KMS-11 (cell line): ENCODE results near the gene YEATS2.
"Not testable (repeated sequence)": the region's sequence is repeated elsewhere in the genome, so short reads cannot be mapped to it uniquely, and the experiment has no call there.

Source experiments
- H2AFZ ChIP-seq: fragments of 200-600 bp; sonication (generic); 2 replicates; pipeline ENCODE4 v1.6.1; 2016; ENCODE audit warnings: antibody characterized with exemption, mixed run types, low read depth
- H3K27ac ChIP-seq: fragments of 200-600 bp; sonication (generic); 2 replicates; pipeline ENCODE4 v1.6.1; 2016; ENCODE audit warnings: mild to moderate bottlenecking, mixed run types
- H3K27me3 ChIP-seq: fragments of 200-600 bp; sonication (generic); 2 replicates; pipeline ENCODE4 v1.6.1; 2017; ENCODE audit warnings: mild to moderate bottlenecking, low read depth, mixed run types, moderate library complexity; ENCODE audit not compliant: insufficient read depth
- H3K36me3 ChIP-seq: fragments of 200-600 bp; sonication (generic); 2 replicates; pipeline ENCODE4 v1.6.1; 2017; ENCODE audit warnings: mild to moderate bottlenecking, mixed run types; ENCODE audit not compliant: insufficient read depth
- H3K4me1 ChIP-seq: fragments of 200-600 bp; sonication (generic); 2 replicates; pipeline ENCODE4 v1.6.1; 2016; ENCODE audit warnings: mild to moderate bottlenecking, low read depth, mixed run types; ENCODE audit not compliant: poor library complexity, severe bottlenecking
- H3K4me2 ChIP-seq: fragments of 200-600 bp; sonication (generic); 2 replicates; pipeline ENCODE4 v1.7.0; 2016; ENCODE audit warnings: mild to moderate bottlenecking, mixed run types
- H3K4me3 ChIP-seq: fragments of 200-600 bp; sonication (generic); IDR thresholded peaks from 2 replicates; pipeline ENCODE4 v1.6.1; 2017; ENCODE audit warnings: low read depth, low read length, mixed read lengths; ENCODE audit not compliant: insufficient read depth
- H3K79me2 ChIP-seq: fragments of 200-600 bp; sonication (generic); 2 replicates; pipeline ENCODE4 v1.6.1; 2016; ENCODE audit warnings: low read depth, mixed run types; ENCODE audit not compliant: insufficient read depth
- H3K9ac ChIP-seq: fragments of 200-600 bp; sonication (generic); 2 replicates; pipeline ENCODE4 v1.6.1; 2016; ENCODE audit warnings: mild to moderate bottlenecking, mixed run types
- H4K20me1 ChIP-seq: fragments of 200-600 bp; sonication (generic); 2 replicates; pipeline ENCODE4 v1.6.1; 2016; ENCODE audit warnings: mild to moderate bottlenecking, mixed run types; ENCODE audit not compliant: insufficient read depth
- CTCF ChIP-seq: fragments of 200-600 bp; sonication (generic); conservative IDR thresholded peaks from 2 replicates; pipeline ENCODE4 v1.6.1; 2017; ENCODE audit warnings: low read depth, mild to moderate bottlenecking, antibody characterized with exemption, low read length, moderate library complexity, mixed read lengths

YEATS2 gene

DNA sequence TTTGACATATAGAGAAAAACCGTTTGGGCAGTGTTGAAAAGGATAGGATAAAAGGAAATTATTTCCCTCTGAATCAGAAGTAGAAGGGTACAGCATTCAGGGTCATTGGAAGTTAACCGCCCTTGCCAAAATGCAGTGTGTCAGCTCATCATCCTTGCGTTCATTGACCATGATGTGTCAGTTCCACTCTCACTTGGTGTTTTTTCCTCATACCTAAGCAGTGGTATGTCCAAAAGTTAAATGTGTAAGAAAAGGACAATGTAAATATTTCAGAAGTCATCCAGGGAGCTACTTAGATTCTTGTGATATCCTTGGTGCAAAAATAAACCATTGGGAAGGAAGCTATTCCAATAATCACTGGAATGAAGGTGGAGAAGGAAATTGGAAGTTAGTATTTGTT lies 77.0 kb downstream of the YEATS2 start:
- Histone ChIP-seq H3K36me3 (peaks cover 6% of the 10 kb centered on the region; the same call in 1 of the 2 replicates), H3K4me3 (no peak overlapping the region), H4K20me1 (no peaks in the 10 kb centered on the region), H3K27me3 (no peaks in the 10 kb centered on the region), H3K79me2 (no peaks in the 10 kb centered on the region), H3K4me1 (no peaks in the 10 kb centered on the region), H2AFZ (no peak overlapping the region), H3K9ac (no peak overlapping the region), H3K4me2 (no peak overlapping the region), H3K27ac (no peak overlapping the region)
- TF ChIP-seq CTCF, result no peak

DNA sequence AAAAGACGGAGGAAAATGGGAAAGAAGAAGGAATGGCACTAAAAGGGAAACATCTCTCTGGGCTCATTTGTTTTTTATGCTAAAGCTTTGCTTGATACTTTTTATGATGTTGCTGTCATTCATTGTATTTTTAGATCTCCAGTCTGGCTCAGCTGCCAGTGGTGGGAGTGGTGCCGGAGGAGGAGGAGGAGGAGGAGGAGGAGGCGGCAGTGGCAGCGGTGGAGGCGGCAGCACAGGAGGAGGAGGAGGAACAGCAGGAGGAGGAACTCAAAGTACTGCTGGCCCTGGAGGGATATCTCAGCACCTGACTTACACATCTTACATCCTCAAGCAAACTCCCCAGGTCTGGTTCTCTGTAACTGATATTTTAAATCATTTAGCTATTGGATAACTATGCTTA lies 78.2 kb downstream of the YEATS2 start:
- Histone ChIP-seq H3K36me3 (peaks cover 14% of the 10 kb centered on the region; the same call in 1 of the 2 replicates), H3K79me2 (no peaks in the 10 kb centered on the region), H3K4me3 (no peak overlapping the region), H2AFZ (no peak overlapping the region), H3K27me3 (no peaks in the 10 kb centered on the region), H3K4me2 (no peak overlapping the region), H3K27ac (no peak overlapping the region), H4K20me1 (no peaks in the 10 kb centered on the region), H3K4me1 (no peaks in the 10 kb centered on the region), H3K9ac (no peak overlapping the region)
- TF ChIP-seq CTCF, result no peak

DNA sequence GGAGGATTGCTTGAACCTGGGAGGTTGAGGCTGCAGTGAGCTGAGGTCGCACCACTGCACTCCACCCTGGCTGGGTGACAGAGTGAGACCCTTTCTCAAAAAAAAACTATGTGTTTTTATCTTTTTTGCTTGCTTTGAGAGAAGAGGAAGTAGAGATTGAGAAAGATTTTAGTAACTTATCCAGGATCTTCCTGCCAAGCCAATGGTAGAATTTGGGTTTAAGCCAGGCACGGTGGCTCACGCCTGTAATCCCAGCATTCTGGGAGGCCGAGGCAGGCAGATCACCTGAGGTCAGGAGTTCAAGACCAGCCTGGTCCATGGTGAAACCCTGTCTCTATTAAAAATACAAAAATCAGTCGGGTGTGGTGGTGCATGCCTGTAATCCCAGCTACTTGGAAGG lies 78.9 kb downstream of the YEATS2 start:
- H3K36me3 ChIP-seq, result peaks cover 15% of the 10 kb centered on the region; the same call in 1 of the 2 replicates
- H3K4me2 ChIP-seq, H3K9ac ChIP-seq: not testable (repeated sequence)

GRCh38 chr3:183777016-183777618 lies 79.5 kb downstream of the YEATS2 start:
- Histone ChIP-seq H3K79me2 (no peaks in the 10 kb centered on the region), H3K4me1 (no peaks in the 10 kb centered on the region), H2AFZ (no peak overlapping the region), H3K27me3 (no peaks in the 10 kb centered on the region), H3K9ac (no peak overlapping the region), H3K4me3 (no peak overlapping the region), H3K36me3 (peaks cover 15% of the 10 kb centered on the region; the same call in 1 of the 2 replicates), H3K27ac (no peak overlapping the region), H3K4me2 (no peak overlapping the region), H4K20me1 (no peaks in the 10 kb centered on the region)
- TF ChIP-seq CTCF, result no peak

More for the DNA sequence above, 78.9 kb downstream of the YEATS2 start:
- not testable (repeated sequence) for H3K79me2 ChIP-seq, H2AFZ ChIP-seq, H4K20me1 ChIP-seq, H3K27me3 ChIP-seq, H3K4me1 ChIP-seq, H3K27ac ChIP-seq, H3K4me3 ChIP-seq

DNA sequence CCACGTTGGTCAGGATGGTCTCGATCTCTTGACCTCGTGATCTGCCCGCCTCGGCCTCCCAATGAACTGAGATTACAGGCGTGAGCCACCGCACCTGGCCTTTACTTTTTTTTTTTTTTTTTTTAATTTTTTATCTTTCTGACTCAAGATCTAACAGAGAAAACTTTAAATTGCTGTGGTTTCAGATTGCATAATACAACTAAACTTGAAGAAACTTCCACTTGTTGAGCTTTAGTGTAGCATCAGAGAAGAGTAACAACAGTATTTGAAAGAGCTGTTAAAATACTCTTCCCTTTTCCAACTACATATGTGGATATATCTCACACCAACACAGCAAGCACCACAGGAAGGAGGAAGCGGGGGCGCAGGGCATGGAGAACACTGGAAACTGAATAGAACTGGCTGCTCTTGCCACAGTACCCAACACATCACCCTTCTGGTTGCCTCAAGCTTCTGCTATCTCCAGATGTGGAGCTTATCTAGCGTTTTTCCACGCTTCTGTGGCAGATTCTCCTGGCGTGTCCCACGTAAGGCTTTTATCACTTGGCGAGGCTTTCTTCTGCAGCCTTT lies 82.4 kb downstream of the YEATS2 start:
- H3K9ac ChIP-seq, result no peak overlapping the region
- no peaks in the 10 kb centered on the region for H3K4me1 ChIP-seq
- H4K20me1 ChIP-seq, result no peaks in the 10 kb centered on the region
- TF ChIP-seq CTCF, result no peak
- no peak overlapping the region for H3K27ac ChIP-seq
- no peaks in the 10 kb centered on the region for H3K27me3 ChIP-seq
- H3K4me3 ChIP-seq, result no peak overlapping the region
- H2AFZ ChIP-seq, result no peak overlapping the region
- peaks cover 9% of the 10 kb centered on the region; the same call in 1 of the 2 replicates for H3K36me3 ChIP-seq
- no peak overlapping the region for H3K4me2 ChIP-seq
- H3K79me2 ChIP-seq, result no peaks in the 10 kb centered on the region
